Smooth muscle cell (in vitro differentiated cells): ENCODE results near the gene IPO4. TPM values are rescaled to one million over a fixed set of nuclear protein-coding genes. Genes with fewer than 3 reads are reported as not detected.
A peak's percentile ranks its signal among the peaks of the same experiment; 100 is the strongest.

Experiments used
- DNase-seq: peaks from one replicate; lab custom pipeline; 2025; ENCODE audit not compliant: unreplicated experiment; lab: John Stamatoyannopoulos, UW
- H2AFZ ChIP-seq: fragments of 200-600 bp; sonication (generic); 2 replicates; pipeline ENCODE4 v1.6.0; 2016; ENCODE audit warnings: antibody characterized with exemption, low read depth, mild to moderate bottlenecking
- H3F3A ChIP-seq: fragments of 200-600 bp; sonication (generic); 2 replicates; pipeline ENCODE4 v1.6.0; 2017; ENCODE audit warnings: antibody characterized with exemption, low read depth
- H3K27ac ChIP-seq: fragments of 200-600 bp; sonication (generic); 2 replicates; pipeline ENCODE4 v1.5.1; 2016; ENCODE audit warnings: low read depth, mild to moderate bottlenecking
- H3K27me3 ChIP-seq: fragments of 200-600 bp; sonication (generic); 2 replicates; pipeline ENCODE4 v1.6.1; 2016; ENCODE audit warnings: low read depth, mild to moderate bottlenecking
- H3K36me3 ChIP-seq: fragments of 200-600 bp; sonication (generic); 2 replicates; pipeline ENCODE4 v1.5.1; 2016; ENCODE audit warnings: low read depth
- H3K4me1 ChIP-seq: fragments of 200-600 bp; sonication (generic); 2 replicates; pipeline ENCODE4 v1.5.1; 2016; ENCODE audit warnings: low read depth
- H3K4me2 ChIP-seq: fragments of 200-600 bp; sonication (generic); 2 replicates; pipeline ENCODE4 v1.6.0; 2016; ENCODE audit warnings: mild to moderate bottlenecking
- H3K4me3 ChIP-seq: fragments of 200-600 bp; sonication (generic); 2 replicates; pipeline ENCODE4 v1.5.1; 2016; ENCODE audit warnings: mild to moderate bottlenecking
- H3K79me2 ChIP-seq: fragments of 200-600 bp; sonication (generic); 2 replicates; pipeline ENCODE4 v1.6.0; 2016; ENCODE audit warnings: low read depth, mild to moderate bottlenecking
- H3K9ac ChIP-seq: fragments of 200-600 bp; sonication (generic); 2 replicates; pipeline ENCODE4 v1.6.0; 2016; ENCODE audit warnings: low read depth
- H3K9me3 ChIP-seq: fragments of 200-600 bp; sonication (generic); replicated peaks from 2 replicates; pipeline ENCODE4 v1.5.1; 2016; ENCODE audit warnings: low read depth
- H4K20me1 ChIP-seq: fragments of 200-600 bp; sonication (generic); 2 replicates; pipeline ENCODE4 v1.6.0; 2016; ENCODE audit warnings: low read depth
- CTCF ChIP-seq: fragments of 200-600 bp; sonication (generic); IDR thresholded peaks from 2 replicates; pipeline ENCODE4 v1.5.1; 2017; ENCODE audit warnings: borderline replicate concordance, mild to moderate bottlenecking, antibody characterized with exemption; ENCODE audit not compliant: insufficient read depth, poor library complexity, severe bottlenecking
- WGBS: methylation state at CpG from one replicate; pipeline ENCODE4 v1.1.7; 2016; ENCODE audit warnings: low lambda C conversion rate; 5-methylcytosine and 5-hydroxymethylcytosine counted together
- polyA plus RNA-seq: library from polyadenylated mRNA; unstranded; fragments of >200 nt; fragmentation: Nextera tagmentation; extraction: Ambion mirVana; gene quantifications from 2 replicates; pipeline ENCODE4 v1.2.1, GENCODE V29; 2016
- total RNA-seq: library from RNA; depleted of rRNA; stranded (reverse); fragments of >200 nt; gene quantifications from 2 replicates; pipeline ENCODE4 v1.2.3, GENCODE V29; 2014

IPO4 gene
- total and polyA plus RNA-seq, 2 experiments from 2014 or later = 14.7 to 20.5 TPM

- no peak overlapping the region for H3K4me2 ChIP-seq
- no peaks in the 10 kb centered on the region for H3K36me3 ChIP-seq
- WGBS = 99% methylated on average over 15 of the region's 15 CpGs
- no peak overlapping the region for H2AFZ ChIP-seq
- no peak for DNase-seq
- H3K9me3 ChIP-seq = no peaks in the 10 kb centered on the region
- peaks cover 38% of the 10 kb centered on the region for H3K79me2 ChIP-seq
- no peaks in the 10 kb centered on the region for H4K20me1 ChIP-seq
- H3K4me3 ChIP-seq = no peak overlapping the region
- H3F3A ChIP-seq = peaks cover 10% of the 10 kb centered on the region
- peaks cover 15% of the 10 kb centered on the region for H3K4me1 ChIP-seq
- no peaks in the 10 kb centered on the region for H3K27me3 ChIP-seq
- H3K27ac ChIP-seq = no peak overlapping the region
- no peak overlapping the region for H3K9ac ChIP-seq
- TF ChIP-seq CTCF = no peak
Measured at GRCh38 chr14:24192933-24193332, 4.3 kb upstream of the IPO4 start.

GRCh38 chr14:24190416-24190815, 1.8 kb upstream of the IPO4 start:
- Histone ChIP-seq H3K27me3 (no peaks in the 10 kb centered on the region), H3K9ac (no peak overlapping the region), H3K9me3 (no peaks in the 10 kb centered on the region), H3K4me1 (peaks cover 11% of the 10 kb centered on the region), H3K27ac (no peak overlapping the region), H3K4me2 (no peak overlapping the region), H4K20me1 (no peaks in the 10 kb centered on the region), H3K79me2 (peaks cover 30% of the 10 kb centered on the region), H2AFZ (no peak overlapping the region), H3K4me3 (no peak overlapping the region), H3K36me3 (no peaks in the 10 kb centered on the region), H3F3A (peaks cover 10% of the 10 kb centered on the region)
- TF ChIP-seq CTCF = no peak
- WGBS = 97% methylated on average over 10 of the region's 10 CpGs
- no peak for DNase-seq

GRCh38 chr14:24189460-24189859, 844 bp upstream of the IPO4 start:
- Histone ChIP-seq H3K36me3 (no peaks in the 10 kb centered on the region), H3K27me3 (no peaks in the 10 kb centered on the region), H3K9ac (no peak overlapping the region), H3K27ac (peak overlapping the region; percentile 78), H3F3A (peaks cover 10% of the 10 kb centered on the region), H3K4me3 (no peak overlapping the region), H3K9me3 (no peaks in the 10 kb centered on the region), H4K20me1 (no peaks in the 10 kb centered on the region), H3K79me2 (peaks cover 24% of the 10 kb centered on the region), H2AFZ (no peak overlapping the region), H3K4me1 (peaks cover 11% of the 10 kb centered on the region), H3K4me2 (peak overlapping the region; percentile 85)
- TF ChIP-seq CTCF = no peak
- no peak for DNase-seq
- WGBS = 96% methylated on average over 9 of the region's 9 CpGs

- Histone ChIP-seq H3K4me3 (peak overlapping the region; percentile 58), H4K20me1 (no peaks in the 10 kb centered on the region), H2AFZ (no peak overlapping the region), H3K9ac (peak overlapping the region; percentile 54), H3K4me1 (peaks cover 11% of the 10 kb centered on the region), H3K79me2 (peaks cover 22% of the 10 kb centered on the region), H3K27ac (peak overlapping the region; percentile 78), H3K9me3 (no peaks in the 10 kb centered on the region), H3K4me2 (peak overlapping the region; percentile 85), H3F3A (peaks cover 10% of the 10 kb centered on the region), H3K27me3 (no peaks in the 10 kb centered on the region), H3K36me3 (no peaks in the 10 kb centered on the region)
- TF ChIP-seq CTCF = no peak
- 5% methylated on average over 3 of the region's 3 CpGs for WGBS
- DNase-seq = no peak
Measured at GRCh38 chr14:24189059-24189375, 401 bp upstream of the IPO4 start.
